HL-60 (cell line): ENCODE results near the gene PCDH15.

ENCODE experiments used
- POLR2AphosphoS5 ChIP-seq: IDR thresholded peaks from 2 replicates; pipeline ENCODE4 v1.6.1; 2012; ENCODE audit warnings: low read depth
- SPI1 ChIP-seq: IDR thresholded peaks from 2 replicates; pipeline ENCODE4 v1.6.1; 2012; ENCODE audit warnings: low read depth, mild to moderate bottlenecking, borderline replicate concordance
- TF ChIP-seq, protein P1 (sequence below): IDR thresholded peaks from one replicate; pipeline ENCODE4 v1.5.1; 2011; ENCODE audit warnings: low read length, control low read depth, inconsistent platforms; ENCODE audit not compliant: insufficient read depth
- TF ChIP-seq, protein P2 (sequence below): IDR thresholded peaks from 2 replicates; pipeline ENCODE4 v1.6.1; 2012; ENCODE audit warnings: low read depth; ENCODE audit not compliant: insufficient replicate concordance

DNA sequence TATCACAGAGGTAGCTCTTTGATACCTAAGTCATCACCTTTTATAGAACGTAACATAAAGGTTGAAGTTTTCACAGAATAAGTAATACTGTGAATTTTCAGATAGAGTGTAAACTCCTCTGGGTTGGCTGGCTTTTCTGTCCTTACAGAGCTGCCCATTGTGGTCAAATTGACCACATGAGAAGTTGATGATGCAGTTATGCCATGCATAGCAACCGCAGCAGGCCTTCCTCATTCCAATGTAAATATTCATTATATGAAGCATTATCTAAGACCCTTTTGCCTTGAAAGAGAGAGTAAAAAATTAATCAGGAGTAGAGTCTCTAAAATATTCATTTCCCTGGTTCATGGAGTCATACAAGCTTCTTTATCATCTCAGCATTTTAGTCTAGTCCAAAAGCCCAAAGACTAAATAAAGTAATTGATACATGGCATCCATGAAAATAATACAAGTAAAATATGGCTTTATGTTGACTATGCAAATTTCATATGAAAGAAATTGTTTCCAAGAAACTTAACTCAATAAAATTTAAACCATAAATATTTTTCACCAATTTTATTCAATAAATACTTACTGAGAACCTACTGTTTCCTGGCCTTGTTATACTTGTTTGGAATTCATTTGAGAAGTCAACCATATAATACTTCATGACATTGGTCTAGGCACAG lies 516.4 kb downstream of the PCDH15 start:
- TF ChIP-seq, protein P1, sequence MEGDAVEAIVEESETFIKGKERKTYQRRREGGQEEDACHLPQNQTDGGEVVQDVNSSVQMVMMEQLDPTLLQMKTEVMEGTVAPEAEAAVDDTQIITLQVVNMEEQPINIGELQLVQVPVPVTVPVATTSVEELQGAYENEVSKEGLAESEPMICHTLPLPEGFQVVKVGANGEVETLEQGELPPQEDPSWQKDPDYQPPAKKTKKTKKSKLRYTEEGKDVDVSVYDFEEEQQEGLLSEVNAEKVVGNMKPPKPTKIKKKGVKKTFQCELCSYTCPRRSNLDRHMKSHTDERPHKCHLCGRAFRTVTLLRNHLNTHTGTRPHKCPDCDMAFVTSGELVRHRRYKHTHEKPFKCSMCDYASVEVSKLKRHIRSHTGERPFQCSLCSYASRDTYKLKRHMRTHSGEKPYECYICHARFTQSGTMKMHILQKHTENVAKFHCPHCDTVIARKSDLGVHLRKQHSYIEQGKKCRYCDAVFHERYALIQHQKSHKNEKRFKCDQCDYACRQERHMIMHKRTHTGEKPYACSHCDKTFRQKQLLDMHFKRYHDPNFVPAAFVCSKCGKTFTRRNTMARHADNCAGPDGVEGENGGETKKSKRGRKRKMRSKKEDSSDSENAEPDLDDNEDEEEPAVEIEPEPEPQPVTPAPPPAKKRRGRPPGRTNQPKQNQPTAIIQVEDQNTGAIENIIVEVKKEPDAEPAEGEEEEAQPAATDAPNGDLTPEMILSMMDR, result no peak
- TF ChIP-seq POLR2AphosphoS5 (no peak), SPI1 (no peak)
- TF ChIP-seq, protein P2, sequence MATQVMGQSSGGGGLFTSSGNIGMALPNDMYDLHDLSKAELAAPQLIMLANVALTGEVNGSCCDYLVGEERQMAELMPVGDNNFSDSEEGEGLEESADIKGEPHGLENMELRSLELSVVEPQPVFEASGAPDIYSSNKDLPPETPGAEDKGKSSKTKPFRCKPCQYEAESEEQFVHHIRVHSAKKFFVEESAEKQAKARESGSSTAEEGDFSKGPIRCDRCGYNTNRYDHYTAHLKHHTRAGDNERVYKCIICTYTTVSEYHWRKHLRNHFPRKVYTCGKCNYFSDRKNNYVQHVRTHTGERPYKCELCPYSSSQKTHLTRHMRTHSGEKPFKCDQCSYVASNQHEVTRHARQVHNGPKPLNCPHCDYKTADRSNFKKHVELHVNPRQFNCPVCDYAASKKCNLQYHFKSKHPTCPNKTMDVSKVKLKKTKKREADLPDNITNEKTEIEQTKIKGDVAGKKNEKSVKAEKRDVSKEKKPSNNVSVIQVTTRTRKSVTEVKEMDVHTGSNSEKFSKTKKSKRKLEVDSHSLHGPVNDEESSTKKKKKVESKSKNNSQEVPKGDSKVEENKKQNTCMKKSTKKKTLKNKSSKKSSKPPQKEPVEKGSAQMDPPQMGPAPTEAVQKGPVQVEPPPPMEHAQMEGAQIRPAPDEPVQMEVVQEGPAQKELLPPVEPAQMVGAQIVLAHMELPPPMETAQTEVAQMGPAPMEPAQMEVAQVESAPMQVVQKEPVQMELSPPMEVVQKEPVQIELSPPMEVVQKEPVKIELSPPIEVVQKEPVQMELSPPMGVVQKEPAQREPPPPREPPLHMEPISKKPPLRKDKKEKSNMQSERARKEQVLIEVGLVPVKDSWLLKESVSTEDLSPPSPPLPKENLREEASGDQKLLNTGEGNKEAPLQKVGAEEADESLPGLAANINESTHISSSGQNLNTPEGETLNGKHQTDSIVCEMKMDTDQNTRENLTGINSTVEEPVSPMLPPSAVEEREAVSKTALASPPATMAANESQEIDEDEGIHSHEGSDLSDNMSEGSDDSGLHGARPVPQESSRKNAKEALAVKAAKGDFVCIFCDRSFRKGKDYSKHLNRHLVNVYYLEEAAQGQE, result no peak
